Smooth muscle cell (in vitro differentiated cells): Measurements from ENCODE around the gene PLEKHH2. TPM values are rescaled to one million over a fixed set of nuclear protein-coding genes. Genes with fewer than 3 reads are reported as not detected.

Experiments
- DNase-seq: peaks from one replicate; lab custom pipeline; 2025; ENCODE audit not compliant: unreplicated experiment; lab: John Stamatoyannopoulos, UW
- H2AFZ ChIP-seq: fragments of 200-600 bp; sonication (generic); 2 replicates; pipeline ENCODE4 v1.6.0; 2016; ENCODE audit warnings: antibody characterized with exemption, low read depth, mild to moderate bottlenecking
- H3F3A ChIP-seq: fragments of 200-600 bp; sonication (generic); 2 replicates; pipeline ENCODE4 v1.6.0; 2017; ENCODE audit warnings: antibody characterized with exemption, low read depth
- H3K27ac ChIP-seq: fragments of 200-600 bp; sonication (generic); 2 replicates; pipeline ENCODE4 v1.5.1; 2016; ENCODE audit warnings: low read depth, mild to moderate bottlenecking
- H3K27me3 ChIP-seq: fragments of 200-600 bp; sonication (generic); 2 replicates; pipeline ENCODE4 v1.6.1; 2016; ENCODE audit warnings: low read depth, mild to moderate bottlenecking
- H3K36me3 ChIP-seq: fragments of 200-600 bp; sonication (generic); 2 replicates; pipeline ENCODE4 v1.5.1; 2016; ENCODE audit warnings: low read depth
- H3K4me1 ChIP-seq: fragments of 200-600 bp; sonication (generic); 2 replicates; pipeline ENCODE4 v1.5.1; 2016; ENCODE audit warnings: low read depth
- H3K4me2 ChIP-seq: fragments of 200-600 bp; sonication (generic); 2 replicates; pipeline ENCODE4 v1.6.0; 2016; ENCODE audit warnings: mild to moderate bottlenecking
- H3K4me3 ChIP-seq: fragments of 200-600 bp; sonication (generic); 2 replicates; pipeline ENCODE4 v1.5.1; 2016; ENCODE audit warnings: mild to moderate bottlenecking
- H3K79me2 ChIP-seq: fragments of 200-600 bp; sonication (generic); 2 replicates; pipeline ENCODE4 v1.6.0; 2016; ENCODE audit warnings: low read depth, mild to moderate bottlenecking
- H3K9ac ChIP-seq: fragments of 200-600 bp; sonication (generic); 2 replicates; pipeline ENCODE4 v1.6.0; 2016; ENCODE audit warnings: low read depth
- H3K9me3 ChIP-seq: fragments of 200-600 bp; sonication (generic); replicated peaks from 2 replicates; pipeline ENCODE4 v1.5.1; 2016; ENCODE audit warnings: low read depth
- H4K20me1 ChIP-seq: fragments of 200-600 bp; sonication (generic); 2 replicates; pipeline ENCODE4 v1.6.0; 2016; ENCODE audit warnings: low read depth
- WGBS: methylation state at CpG from one replicate; pipeline ENCODE4 v1.1.7; 2016; ENCODE audit warnings: low lambda C conversion rate; 5-methylcytosine and 5-hydroxymethylcytosine counted together
- polyA plus RNA-seq: library from polyadenylated mRNA; unstranded; fragments of >200 nt; fragmentation: Nextera tagmentation; extraction: Ambion mirVana; gene quantifications from 2 replicates; pipeline ENCODE4 v1.2.1, GENCODE V29; 2016
- total RNA-seq: library from RNA; depleted of rRNA; stranded (reverse); fragments of >200 nt; gene quantifications from 2 replicates; pipeline ENCODE4 v1.2.3, GENCODE V29; 2014
- TF ChIP-seq, protein P1 (sequence below): fragments of 200-600 bp; sonication (generic); IDR thresholded peaks from 2 replicates; pipeline ENCODE4 v1.5.1; 2017; ENCODE audit warnings: borderline replicate concordance, mild to moderate bottlenecking, antibody characterized with exemption; ENCODE audit not compliant: insufficient read depth, poor library complexity, severe bottlenecking

Gene PLEKHH2
- total and polyA plus RNA-seq, 2 experiments from 2014 or later, result 0.69 to 2.1 TPM

DNA sequence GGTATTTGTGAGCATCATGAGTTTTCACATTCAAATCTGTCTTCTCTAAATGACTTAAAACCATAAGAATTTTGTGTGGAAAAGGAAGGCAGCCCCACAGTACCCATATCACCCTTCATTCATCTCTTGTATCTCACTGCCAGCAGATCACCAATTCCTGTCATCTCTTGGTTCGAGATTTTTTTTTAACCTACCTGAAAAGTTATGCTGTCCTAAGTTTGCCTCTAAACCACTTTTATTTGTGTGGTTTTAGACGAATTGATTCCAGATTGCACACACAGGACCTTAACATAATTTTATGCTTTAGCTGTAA, 169.6 kb downstream of the PLEKHH2 start:
- Histone ChIP-seq H3K4me2 (no peak overlapping the region), H3K4me3 (no peak overlapping the region), H3K9me3 (no peaks in the 10 kb centered on the region), H3K27ac (no peak overlapping the region), H3F3A (no peaks in the 10 kb centered on the region), H2AFZ (no peak overlapping the region), H3K9ac (no peak overlapping the region), H3K27me3 (no peaks in the 10 kb centered on the region), H3K79me2 (no peaks in the 10 kb centered on the region), H3K4me1 (no peaks in the 10 kb centered on the region), H3K36me3 (peaks cover 4% of the 10 kb centered on the region), H4K20me1 (no peaks in the 10 kb centered on the region)
- 90% methylated on average over 2 of the region's 2 CpGs for WGBS
- TF ChIP-seq, protein P1, sequence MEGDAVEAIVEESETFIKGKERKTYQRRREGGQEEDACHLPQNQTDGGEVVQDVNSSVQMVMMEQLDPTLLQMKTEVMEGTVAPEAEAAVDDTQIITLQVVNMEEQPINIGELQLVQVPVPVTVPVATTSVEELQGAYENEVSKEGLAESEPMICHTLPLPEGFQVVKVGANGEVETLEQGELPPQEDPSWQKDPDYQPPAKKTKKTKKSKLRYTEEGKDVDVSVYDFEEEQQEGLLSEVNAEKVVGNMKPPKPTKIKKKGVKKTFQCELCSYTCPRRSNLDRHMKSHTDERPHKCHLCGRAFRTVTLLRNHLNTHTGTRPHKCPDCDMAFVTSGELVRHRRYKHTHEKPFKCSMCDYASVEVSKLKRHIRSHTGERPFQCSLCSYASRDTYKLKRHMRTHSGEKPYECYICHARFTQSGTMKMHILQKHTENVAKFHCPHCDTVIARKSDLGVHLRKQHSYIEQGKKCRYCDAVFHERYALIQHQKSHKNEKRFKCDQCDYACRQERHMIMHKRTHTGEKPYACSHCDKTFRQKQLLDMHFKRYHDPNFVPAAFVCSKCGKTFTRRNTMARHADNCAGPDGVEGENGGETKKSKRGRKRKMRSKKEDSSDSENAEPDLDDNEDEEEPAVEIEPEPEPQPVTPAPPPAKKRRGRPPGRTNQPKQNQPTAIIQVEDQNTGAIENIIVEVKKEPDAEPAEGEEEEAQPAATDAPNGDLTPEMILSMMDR, result no peak
- no peak for DNase-seq

DNA sequence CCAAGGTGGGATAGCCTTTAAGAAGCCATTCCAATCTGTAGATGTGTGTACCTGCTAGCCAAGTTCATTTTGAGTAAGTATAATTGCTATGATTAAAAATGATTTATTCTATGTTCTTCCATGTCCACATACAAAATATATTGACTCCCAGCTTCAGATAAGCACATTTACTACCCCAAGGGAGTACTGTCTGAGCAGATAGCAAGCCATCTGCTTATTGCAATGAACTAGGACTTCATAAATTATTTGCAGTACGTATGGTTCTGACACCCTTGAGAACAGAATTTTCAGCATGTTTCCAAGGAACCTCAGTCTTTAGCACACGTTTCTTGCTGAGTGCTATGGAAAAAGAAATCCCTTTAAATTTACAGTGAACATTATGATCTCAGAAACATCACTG, 173.4 kb downstream of the PLEKHH2 start:
- no peak overlapping the region for H3K4me3 ChIP-seq
- TF ChIP-seq, protein P1, result no peak
- no peaks in the 10 kb centered on the region for H3K4me1 ChIP-seq
- no peaks in the 10 kb centered on the region for H4K20me1 ChIP-seq
- no peaks in the 10 kb centered on the region for H3K79me2 ChIP-seq
- no peak overlapping the region for H3K4me2 ChIP-seq
- H3K36me3 ChIP-seq, result peaks cover 4% of the 10 kb centered on the region
- H3K27me3 ChIP-seq, result no peaks in the 10 kb centered on the region
- no peak overlapping the region for H3K9ac ChIP-seq
- H3K27ac ChIP-seq, result no peak overlapping the region
- no peak for DNase-seq
- H3K9me3 ChIP-seq, result no peaks in the 10 kb centered on the region
- H2AFZ ChIP-seq, result no peak overlapping the region
- no peaks in the 10 kb centered on the region for H3F3A ChIP-seq
- 76% methylated on average over 2 of the region's 2 CpGs for WGBS

- Histone ChIP-seq H3K79me2 (no peaks in the 10 kb centered on the region), H3K27me3 (no peaks in the 10 kb centered on the region), H3K4me2 (no peak overlapping the region), H4K20me1 (no peaks in the 10 kb centered on the region), H3F3A (no peaks in the 10 kb centered on the region), H3K9ac (no peak overlapping the region), H3K27ac (no peak overlapping the region), H3K9me3 (no peaks in the 10 kb centered on the region), H3K4me1 (no peaks in the 10 kb centered on the region), H3K4me3 (no peak overlapping the region), H2AFZ (no peak overlapping the region), H3K36me3 (peaks cover 4% of the 10 kb centered on the region)
- no peak for DNase-seq
- WGBS, result 84% methylated on average over 1 of the region's 1 CpG
- TF ChIP-seq, protein P1, result no peak
These were observed 173.8 kb downstream of the PLEKHH2 start for GRCh38 chr2:43810888-43811287.

- no peaks in the 10 kb centered on the region for H3K9me3 ChIP-seq
- no peak overlapping the region for H3K4me3 ChIP-seq
- no peaks in the 10 kb centered on the region for H3F3A ChIP-seq
- no peaks in the 10 kb centered on the region for H3K4me1 ChIP-seq
- H3K4me2 ChIP-seq, result no peak overlapping the region
- WGBS, result 93% methylated on average over 2 of the region's 2 CpGs
- H3K36me3 ChIP-seq, result no peaks in the 10 kb centered on the region
- H3K9ac ChIP-seq, result no peak overlapping the region
- no peak for DNase-seq
- no peaks in the 10 kb centered on the region for H3K27me3 ChIP-seq
- TF ChIP-seq, protein P1, result no peak
- H3K79me2 ChIP-seq, result no peaks in the 10 kb centered on the region
- no peak overlapping the region for H3K27ac ChIP-seq
- no peaks in the 10 kb centered on the region for H4K20me1 ChIP-seq
- no peak overlapping the region for H2AFZ ChIP-seq
These were observed 174.9 kb downstream of the PLEKHH2 start for GRCh38 chr2:43812006-43812405.
